Cardiac atrium fibroblast (primary cell): ENCODE data around the gene PABPC3. TPM values are rescaled to one million over a fixed set of nuclear protein-coding genes. Genes with fewer than 3 reads are reported as not detected.

Experiments used
- total RNA-seq: library from RNA; depleted of rRNA; stranded (reverse); fragments of >200 nt; gene quantifications from 2 replicates; pipeline ENCODE4 v1.2.3, GENCODE V29; 2015

Gene PABPC3
- under 0.01 and 0.32 TPM in 2 replicates for total RNA-seq

DNA sequence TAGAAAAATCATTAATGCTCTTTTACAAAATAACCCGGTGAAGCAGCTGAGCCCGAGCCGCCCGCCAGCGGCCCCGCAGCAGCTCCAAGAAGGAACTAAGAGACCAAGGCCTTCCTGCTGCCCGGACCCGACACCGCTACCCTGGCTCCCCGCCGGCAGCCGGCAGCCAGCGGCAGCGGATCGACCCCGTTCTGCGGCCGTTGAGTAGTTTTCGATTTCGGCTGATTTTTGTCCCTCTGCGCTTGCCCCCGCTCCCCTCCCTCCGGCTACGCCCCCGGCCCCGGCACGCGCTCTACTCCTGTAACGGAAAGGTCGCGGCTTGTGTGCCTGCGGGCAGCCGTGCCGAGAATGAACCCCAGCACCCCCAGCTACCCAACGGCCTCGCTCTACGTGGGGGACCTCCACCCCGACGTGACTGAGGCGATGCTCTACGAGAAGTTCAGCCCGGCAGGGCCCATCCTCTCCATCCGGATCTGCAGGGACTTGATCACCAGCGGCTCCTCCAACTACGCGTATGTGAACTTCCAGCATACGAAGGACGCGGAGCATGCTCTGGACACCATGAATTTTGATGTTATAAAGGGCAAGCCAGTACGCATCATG, at the start of gene PABPC3:
TSS of gene PABPC3 (plus strand) at position 286 of the 603 bp plus-strand sequence. CDS start at position 349, 63 bp downstream.

Other genes starting within 250 kb of the PABPC3 start
- not detected in 2 replicates for gene AMER2, start 76.2 kb downstream of the PABPC3 start, total RNA-seq
- gene MTMR6, start 191.4 kb downstream of the PABPC3 start, total RNA-seq, result 17.1 and 21.2 TPM in 2 replicates
- gene NUP58, start 205.5 kb downstream of the PABPC3 start, total RNA-seq, result 30.7 and 38.1 TPM in 2 replicates